HG03354 (cell line): ENCODE measurements around the gene PJA2.

Experiments
- ATAC-seq: cut with Tn5 transposase; IDR thresholded peaks from one replicate; pipeline ENCODE4 v1.9.1; 2021; ENCODE audit warnings: mild to moderate bottlenecking; ENCODE audit not compliant: unreplicated experiment, poor library complexity, severe bottlenecking

The PJA2 gene

GRCh38 chr5:109354761-109355160 lies 55.0 kb downstream of the PJA2 start:
- no peak for ATAC-seq

- ATAC-seq = no peak
These were observed 57.5 kb downstream of the PJA2 start for GRCh38 chr5:109351988-109352864.

- ATAC-seq = no peak
These were observed 59.1 kb downstream of the PJA2 start for GRCh38 chr5:109350537-109351270.

- ATAC-seq = no peak
These were observed 60.4 kb downstream of the PJA2 start for GRCh38 chr5:109349388-109349787.

GRCh38 chr5:109347252-109347888 lies 62.4 kb downstream of the PJA2 start:
- no peak for ATAC-seq

GRCh38 chr5:109345699-109346098 lies 64.1 kb downstream of the PJA2 start:
- no peak for ATAC-seq

- ATAC-seq = no peak
These were observed 69.4 kb downstream of the PJA2 start for GRCh38 chr5:109340351-109340750.

- no peak for ATAC-seq
These were observed 74.7 kb downstream of the PJA2 start for GRCh38 chr5:109335114-109335513.

GRCh38 chr5:109334056-109334455 lies 75.7 kb downstream of the PJA2 start:
- ATAC-seq = no peak

GRCh38 chr5:109329333-109330237 lies 80.2 kb downstream of the PJA2 start:
- no peak for ATAC-seq

- no peak for ATAC-seq
These were observed 81.1 kb downstream of the PJA2 start for GRCh38 chr5:109328626-109329025.

GRCh38 chr5:109327570-109327969 lies 82.2 kb downstream of the PJA2 start:
- no peak for ATAC-seq

GRCh38 chr5:109326919-109327318 lies 82.9 kb downstream of the PJA2 start:
- ATAC-seq = no peak

GRCh38 chr5:109325456-109325855 lies 84.3 kb downstream of the PJA2 start:
- ATAC-seq = no peak

GRCh38 chr5:109324931-109325330 lies 84.8 kb downstream of the PJA2 start:
- no peak for ATAC-seq

- ATAC-seq = no peak
These were observed 85.4 kb downstream of the PJA2 start for GRCh38 chr5:109324351-109324750.

GRCh38 chr5:109322694-109323093 lies 87.1 kb downstream of the PJA2 start:
- ATAC-seq = no peak

- ATAC-seq = no peak
These were observed 90.4 kb downstream of the PJA2 start for GRCh38 chr5:109319351-109319750.

GRCh38 chr5:109318455-109319108 lies 91.2 kb downstream of the PJA2 start:
- ATAC-seq = no peak
